T follicular helper cell (primary cell): ENCODE measurements around the gene SLC6A6.

Source experiments
- DNase-seq: peaks from one replicate; pipeline ENCODE4 v3.0.0-alpha.2; 2020; ENCODE audit warnings: low read depth

The SLC6A6 gene

GRCh38 chr3:14520967-14521366 is 118.6 kb downstream of the SLC6A6 start:
- DNase-seq, result no peak

- DNase-seq, result no peak
Measured at GRCh38 chr3:14521611-14522010, 119.2 kb downstream of the SLC6A6 start.

DNA sequence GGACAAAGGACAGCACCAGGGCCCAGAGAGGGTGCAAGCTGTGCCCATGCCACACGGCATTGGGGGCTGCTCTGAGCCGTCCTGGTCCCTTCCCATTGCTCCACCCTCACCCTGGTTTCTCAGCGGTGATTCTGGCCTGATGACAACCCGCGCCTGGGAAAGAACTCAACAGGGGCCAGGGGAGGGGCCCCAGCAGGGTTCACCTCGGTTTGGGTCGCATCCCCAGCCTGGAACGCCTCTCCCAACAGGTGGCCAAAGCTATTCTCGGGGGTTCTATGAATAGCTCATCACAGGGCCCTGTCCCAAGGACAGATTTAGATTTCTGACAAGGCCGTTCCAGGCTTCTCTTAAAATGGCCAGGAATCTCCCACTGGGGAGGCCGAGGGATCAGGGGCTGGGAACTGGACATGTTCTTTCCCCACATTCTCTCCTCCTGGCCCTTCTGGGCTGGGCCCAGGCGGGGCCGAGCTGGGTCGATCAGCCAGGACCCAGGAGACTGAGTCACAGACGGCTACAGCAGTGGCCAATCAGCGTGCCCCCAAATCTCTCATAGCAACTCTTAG is 119.8 kb downstream of the SLC6A6 start:
- no peak for DNase-seq

DNA sequence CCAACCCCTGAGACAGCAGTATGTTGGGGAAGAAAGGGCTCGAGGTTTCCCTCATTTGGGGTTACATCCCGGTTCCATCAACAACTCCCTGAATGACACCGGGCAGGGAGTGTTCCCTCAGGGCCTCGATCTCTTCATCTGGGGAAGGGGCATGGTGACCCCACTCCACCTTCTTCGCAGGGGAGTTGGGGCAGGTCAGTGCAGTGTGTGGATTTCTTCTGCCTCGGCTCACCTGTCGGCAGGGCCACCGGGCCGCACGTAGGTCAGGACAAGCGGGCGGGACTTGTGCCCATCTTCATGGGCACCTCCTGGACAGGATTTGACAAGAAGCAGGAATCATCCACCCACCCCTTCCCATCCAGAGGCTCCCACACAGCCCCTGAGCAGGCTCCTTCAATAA is 120.4 kb downstream of the SLC6A6 start:
- DNase-seq, result no peak

GRCh38 chr3:14523792-14524191 is 121.4 kb downstream of the SLC6A6 start:
- DNase-seq, result no peak

- no peak for DNase-seq
Measured at GRCh38 chr3:14524311-14524711, 121.9 kb downstream of the SLC6A6 start.

- DNase-seq, result no peak
Measured at GRCh38 chr3:14524920-14525660, 122.7 kb downstream of the SLC6A6 start.

- DNase-seq, result no peak
Measured at GRCh38 chr3:14525685-14526631, 123.6 kb downstream of the SLC6A6 start.

- DNase-seq, result no peak
Measured at GRCh38 chr3:14528081-14528480, 125.7 kb downstream of the SLC6A6 start.

- no peak for DNase-seq
Measured at GRCh38 chr3:14531856-14532395, 129.5 kb downstream of the SLC6A6 start.

GRCh38 chr3:14532691-14533456 is 130.5 kb downstream of the SLC6A6 start:
- no peak for DNase-seq

- no peak for DNase-seq
Measured at GRCh38 chr3:14533457-14533958, 131.1 kb downstream of the SLC6A6 start.

DNA sequence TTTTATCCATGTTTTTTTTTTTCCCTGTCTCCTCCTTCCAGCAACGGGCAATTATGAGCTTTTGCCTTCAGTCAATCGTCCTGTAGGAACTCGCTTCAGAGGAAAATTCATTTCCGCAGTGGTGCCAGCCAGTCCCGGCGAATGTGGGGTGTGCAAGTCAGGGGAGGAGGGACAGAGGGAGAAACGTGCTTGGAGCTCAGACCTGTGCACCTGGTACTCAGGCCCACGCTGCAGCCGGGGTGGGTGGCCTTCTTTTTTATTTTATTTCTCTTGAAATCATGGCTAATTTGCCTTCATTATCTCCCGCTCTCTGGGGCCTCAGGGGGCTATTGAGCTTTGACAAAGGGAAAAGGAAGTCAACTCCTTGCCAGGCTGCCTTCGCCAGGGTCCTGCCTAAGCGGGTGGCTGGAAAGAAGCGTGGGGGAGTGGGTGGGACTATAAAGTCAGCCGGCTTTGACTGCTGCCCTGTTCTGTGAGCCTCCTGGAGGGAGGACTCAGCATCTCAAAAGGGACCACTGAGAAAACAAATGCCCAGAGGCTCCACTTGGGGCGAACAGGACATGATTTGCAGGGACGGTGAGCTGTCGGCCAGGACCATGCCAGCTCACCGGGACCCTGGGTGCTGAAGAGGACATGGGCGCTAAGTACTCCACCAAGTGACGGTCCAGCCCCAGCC is 132.2 kb downstream of the SLC6A6 start:
- DNase-seq, result no peak

DNA sequence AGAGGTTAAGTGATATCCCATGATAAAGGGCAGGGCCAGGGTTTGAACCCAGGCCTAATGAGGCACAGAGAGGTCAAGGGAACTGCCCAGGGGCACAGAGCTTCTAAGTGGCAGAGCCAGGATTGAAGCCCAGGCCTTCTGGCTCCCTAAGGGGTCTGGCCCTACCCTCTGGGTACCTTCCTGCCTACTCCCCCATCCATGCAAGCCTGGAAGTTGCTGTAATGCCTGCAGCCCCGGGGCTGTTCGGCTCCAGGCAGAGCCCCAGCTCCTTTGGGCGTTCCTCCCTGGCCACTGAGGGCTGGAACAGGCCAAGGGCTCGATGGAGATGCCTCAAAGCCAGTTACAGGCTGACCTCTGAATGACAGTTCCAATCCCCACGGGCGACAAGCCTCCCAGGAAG is 133.2 kb downstream of the SLC6A6 start:
- no peak for DNase-seq

DNA sequence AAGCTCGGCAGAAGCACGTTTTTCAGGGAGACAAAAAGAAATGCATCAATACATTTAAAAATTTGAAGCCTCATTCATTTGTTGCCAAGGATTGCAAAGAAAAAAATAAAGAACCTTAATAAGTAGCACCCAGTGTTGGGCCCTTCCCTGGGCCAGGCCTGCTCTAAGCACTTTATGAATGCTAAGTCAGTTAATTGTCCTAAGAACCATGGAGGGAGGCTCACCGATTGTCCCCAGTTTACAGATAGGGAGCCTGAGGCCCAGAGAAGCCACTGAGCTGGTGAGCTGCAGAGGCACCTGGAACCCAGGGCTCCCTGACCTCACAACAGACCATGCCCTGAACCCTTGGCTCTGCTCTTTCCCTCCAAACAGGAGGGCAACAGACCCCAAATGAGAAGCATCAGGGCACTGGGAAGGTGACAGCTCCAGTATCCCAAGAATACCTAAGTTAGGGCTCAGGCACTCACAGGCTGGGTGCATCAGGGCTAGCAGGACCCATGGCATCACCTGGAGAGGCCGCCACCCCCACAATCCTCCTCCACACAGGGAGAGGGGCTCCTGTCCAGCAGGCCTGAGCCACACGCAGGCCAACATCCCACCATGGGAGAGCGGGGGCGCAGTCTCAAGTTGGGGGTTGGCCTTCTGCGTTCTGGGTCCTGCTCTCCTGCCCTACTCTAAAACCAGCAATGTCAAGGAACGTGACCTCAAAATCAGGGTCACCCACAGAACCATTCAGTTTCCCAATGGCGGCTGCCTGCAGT is 133.8 kb downstream of the SLC6A6 start:
- no peak for DNase-seq

- no peak for DNase-seq
Measured at GRCh38 chr3:14536837-14537589, 134.6 kb downstream of the SLC6A6 start.

DNA sequence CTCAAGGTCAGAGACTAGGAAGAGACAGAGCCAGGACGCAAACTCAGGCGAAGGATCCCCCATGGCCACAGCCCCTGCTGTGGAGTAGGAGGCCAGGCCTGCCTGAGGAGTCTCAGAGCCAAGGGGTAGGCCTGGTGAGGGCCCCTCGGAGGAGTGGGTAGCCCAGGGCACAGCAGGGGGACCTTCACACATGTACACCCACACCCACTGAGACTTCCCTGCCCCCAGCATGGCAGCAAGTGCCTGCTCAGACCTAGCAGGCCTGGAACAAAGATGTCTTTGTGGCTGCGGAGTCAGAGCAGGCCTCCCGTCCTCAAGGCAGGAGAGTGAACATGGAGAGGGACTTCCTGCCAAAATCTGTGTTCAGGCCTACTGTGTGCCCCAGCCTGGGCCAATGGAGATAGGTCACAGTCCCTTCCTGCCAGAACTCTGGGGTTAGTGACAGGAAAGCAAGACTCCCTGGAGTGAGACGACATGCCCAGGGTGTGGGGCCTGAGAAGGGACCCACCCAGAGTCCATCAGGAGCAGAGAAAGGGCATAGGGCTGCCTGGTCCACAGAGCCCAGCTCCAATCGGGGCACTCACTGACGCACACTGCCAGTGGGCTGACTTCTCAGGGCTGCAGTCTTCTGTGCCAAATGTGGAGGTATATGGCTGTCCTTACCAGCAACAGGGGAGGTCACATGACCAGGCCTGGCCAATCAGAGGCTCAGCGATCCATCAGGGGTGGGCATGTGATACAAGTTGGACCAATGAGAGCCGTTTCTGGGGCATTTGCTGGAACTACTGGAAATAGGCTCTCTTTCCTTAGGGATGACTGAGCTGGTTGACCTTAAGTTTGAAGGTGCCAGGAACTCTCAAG is 135.4 kb downstream of the SLC6A6 start:
- DNase-seq, result no peak

DNA sequence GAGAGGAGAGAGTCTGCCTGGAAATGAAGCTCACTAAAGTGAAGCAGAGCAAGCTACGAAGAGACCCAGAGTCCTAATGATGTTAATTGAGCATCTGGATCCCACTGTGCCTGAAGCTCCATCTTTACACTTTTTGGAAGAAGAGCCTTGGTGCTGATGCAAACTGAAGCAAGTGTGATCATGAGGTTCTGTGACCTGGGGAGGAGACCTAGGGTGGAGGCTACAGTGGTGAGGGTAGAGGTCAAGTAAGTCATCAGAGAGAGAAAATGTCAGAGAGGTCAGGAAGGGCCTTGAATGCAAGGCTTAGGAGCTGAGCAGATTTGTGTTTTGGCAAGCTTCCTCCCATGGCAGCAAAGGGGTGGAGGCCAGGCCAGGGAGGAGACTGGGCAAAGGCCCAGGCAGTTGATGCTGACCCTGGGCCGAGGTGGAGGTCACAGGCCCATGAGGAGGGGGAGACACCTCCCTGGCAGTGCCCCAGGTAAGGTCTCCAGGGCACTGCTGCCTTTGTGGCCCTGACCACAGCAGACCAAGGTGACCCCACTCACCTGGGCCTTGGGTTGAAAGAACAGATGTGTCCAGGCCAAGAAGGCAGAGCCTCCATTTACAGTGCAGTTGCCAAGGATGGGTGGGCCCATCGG is 136.2 kb downstream of the SLC6A6 start:
- no peak for DNase-seq
